Endodermal cell (in vitro differentiated cells): ENCODE measurements around the gene RAD1. TPM values are rescaled to one million over a fixed set of nuclear protein-coding genes. Genes with fewer than 3 reads are reported as not detected.

Source experiments
- DNase-seq: peaks from one replicate; pipeline ENCODE4 v3.0.0-alpha.2; 2017
- H3K27ac ChIP-seq: 2 replicates; pipeline ENCODE4 v1.5.1; 2013; ENCODE audit warnings: mild to moderate bottlenecking, low read depth, low read length, moderate library complexity
- H3K27me3 ChIP-seq: 2 replicates; pipeline ENCODE4 v1.6.1; 2013; ENCODE audit warnings: mild to moderate bottlenecking, low read length, moderate library complexity; ENCODE audit not compliant: insufficient read depth, control insufficient read depth, poor library complexity, severe bottlenecking
- H3K36me3 ChIP-seq: 2 replicates; pipeline ENCODE4 v1.7.0; 2013; ENCODE audit warnings: mild to moderate bottlenecking, low read length, moderate library complexity; ENCODE audit not compliant: control insufficient read depth, insufficient read depth
- H3K4me1 ChIP-seq: one replicate; pipeline ENCODE4 v1.7.0; 2013; ENCODE audit warnings: low read length; ENCODE audit not compliant: control insufficient read depth, insufficient read depth
- H3K4me3 ChIP-seq: 2 replicates; pipeline ENCODE4 v1.5.1; 2013; ENCODE audit warnings: mild to moderate bottlenecking, low read length, moderate library complexity
- H3K9ac ChIP-seq: 2 replicates; pipeline ENCODE4 v1.6.1; 2013; ENCODE audit warnings: mild to moderate bottlenecking, low read length, moderate library complexity; ENCODE audit not compliant: poor library complexity, severe bottlenecking; ENCODE audit errors: extremely low read depth
- H3K9me3 ChIP-seq: 2 replicates; pipeline ENCODE4 v1.6.1; 2013; ENCODE audit warnings: mild to moderate bottlenecking, low read length, moderate library complexity; ENCODE audit not compliant: control insufficient read depth
- H3K27ac Mint-ChIP-seq: 2 replicates; pipeline ENCODE4 v1.8.0; 2020; ENCODE audit warnings: mixed read lengths
- H3K27me3 Mint-ChIP-seq: 2 replicates; pipeline ENCODE4 v1.8.0; 2021; ENCODE audit warnings: mild to moderate bottlenecking, mixed read lengths; ENCODE audit not compliant: insufficient read depth
- H3K36me3 Mint-ChIP-seq: 2 replicates; pipeline ENCODE4 v1.8.0; 2020; ENCODE audit warnings: low read depth, mixed read lengths
- H3K4me1 Mint-ChIP-seq: 2 replicates; pipeline ENCODE4 v1.8.0; 2020; ENCODE audit warnings: mixed read lengths
- H3K4me3 Mint-ChIP-seq: 2 replicates; pipeline ENCODE4 v1.8.0; 2020; ENCODE audit warnings: mild to moderate bottlenecking, moderate library complexity, mixed read lengths
- H3K9me3 Mint-ChIP-seq: 2 replicates; pipeline ENCODE4 v1.8.0; 2020; ENCODE audit warnings: mild to moderate bottlenecking, mixed read lengths
- CTCF ChIP-seq: fragments of 200-600 bp; sonication (generic); conservative IDR thresholded peaks from 2 replicates; pipeline ENCODE4 v1.5.0; 2021; ENCODE audit warnings: antibody characterized with exemption, mild to moderate bottlenecking
- WGBS, 2 experiments: methylation state at CpG; one replicate each; pipeline versions ENCODE4 v1.1.5 to v1.1.7; 2013; ENCODE audit warnings: missing lambda C conversion rate in 2 of 2, mixed read lengths in 1 of 2; ENCODE audit not compliant: insufficient coverage in 1 of 2, insufficient read length in 1 of 2; 5-methylcytosine and 5-hydroxymethylcytosine counted together
- long read RNA-seq, 4 experiments: library from polyadenylated mRNA in 2 of 4; library from RNA in 1 of 4; library from capped mRNA in 1 of 4; stranded (forward) in 3 of 4; unstranded in 1 of 4; transcript quantifications; one replicate each; pipeline ENCODE4 v2.0.0, GENCODE V29; 2020 to 2021; ENCODE audit warnings: inconsistent platforms in 1 of 4
- polyA plus RNA-seq, 2 experiments: library from polyadenylated mRNA; stranded (reverse); fragments of 50-300 nt; gene quantifications; one replicate each; pipeline ENCODE4 v1.2.3, GENCODE V29; 2013
- total RNA-seq, 2 donors: library from RNA; stranded (reverse); fragmentation: NEBNext Ultra II Directional in 1 of 2; extraction: Animal tissue kit (Norgen Biotek cat#: 25700) in 1 of 2; gene quantifications; 2 replicates in 1 of 2; 3 replicates in 1 of 2; pipeline ENCODE4 v1.2.1, GENCODE V29; 2021

The RAD1 gene
- 10 to 100 TPM; 29.3 to 29.8 TPM for total RNA-seq
- 37.1 TPM for polyA plus RNA-seq (2013, experiment 1 of 2)
- 35.3 TPM for polyA plus RNA-seq (2013, experiment 2 of 2)
- long read RNA-seq, experiment 1, full-length matches to known transcripts = 8 of 12 reads
- long read RNA-seq, experiment 1, partial matches to known transcripts = 1 of 12 reads
- long read RNA-seq, experiment 1, other reads (novel, unspliced or antisense) = 3 of 12 reads
- long read RNA-seq, experiment 2, full-length matches to known transcripts = 38 of 55 reads
- long read RNA-seq, experiment 2, partial matches to known transcripts = 3 of 55 reads
- long read RNA-seq, experiment 2, other reads (novel, unspliced or antisense) = 14 of 55 reads
- long read RNA-seq, experiment 3, full-length matches to known transcripts = 83 of 94 reads
- long read RNA-seq, experiment 3, partial matches to known transcripts = 0 of 94 reads
- long read RNA-seq, experiment 3, other reads (novel, unspliced or antisense) = 11 of 94 reads
- long read RNA-seq, experiment 4, full-length matches to known transcripts = 46 of 71 reads
- long read RNA-seq, experiment 4, partial matches to known transcripts = 3 of 71 reads
- long read RNA-seq, experiment 4, other reads (novel, unspliced or antisense) = 22 of 71 reads

- H3K4me1 ChIP-seq = no peaks in the 10 kb centered on the region
- peak within 1 kb of the TSS; percentile 95 for H3K9ac ChIP-seq
- H3K27me3 ChIP-seq = no peaks in the 10 kb centered on the region
- peaks cover 46% of the 10 kb centered on the region for H3K36me3 ChIP-seq
- peaks cover 26% of the 10 kb centered on the region for H3K4me1 Mint-ChIP-seq
- peaks cover 23% of the 10 kb centered on the region for H3K36me3 Mint-ChIP-seq
- TF ChIP-seq CTCF = peak; percentile 42
- WGBS, 2 experiments = 0 to 1% methylated on average over 51 to 67 of the region's 67 CpGs
- peak within 1 kb of the TSS; percentile 97 for H3K4me3 ChIP-seq
- no peaks in the 10 kb centered on the region for H3K9me3 Mint-ChIP-seq
- no peak within 1 kb of the TSS for H3K27ac Mint-ChIP-seq
- H3K27ac ChIP-seq = peak within 1 kb of the TSS; percentile 92
- no peaks in the 10 kb centered on the region for H3K27me3 Mint-ChIP-seq
- no peak within 1 kb of the TSS for H3K4me3 Mint-ChIP-seq
- DNase-seq = peak; percentile 99
- no peaks in the 10 kb centered on the region for H3K9me3 ChIP-seq
Observed at GRCh38 chr5:34915139-34915855, at the start of gene RAD1, which contains the start of gene BRIX1. TSS of gene RAD1 (minus strand) at chr5:34915504. CDS start at chr5:34914892, 612 bp downstream. TSS of gene BRIX1 (plus strand) at chr5:34915711. CDS start at chr5:34915739, 28 bp downstream.

GRCh38 chr5:34959323-34959722 lies 44.0 kb upstream of the RAD1 start:
- Mint-ChIP-seq H3K36me3 (peaks cover 18% of the 10 kb centered on the region), H3K9me3 (no peaks in the 10 kb centered on the region), H3K27ac (no peak overlapping the region), H3K4me1 (no peaks in the 10 kb centered on the region), H3K27me3 (no peaks in the 10 kb centered on the region), H3K4me3 (no peak overlapping the region)
- no peak overlapping the region for H3K27ac ChIP-seq
- H3K36me3 ChIP-seq = peaks cover 34% of the 10 kb centered on the region
- H3K4me1 ChIP-seq = no peaks in the 10 kb centered on the region
- no peak for TF ChIP-seq CTCF
- no peak overlapping the region for H3K4me3 ChIP-seq
- no peak for DNase-seq
- no peaks in the 10 kb centered on the region for H3K27me3 ChIP-seq
- no peak overlapping the region for H3K9ac ChIP-seq
- 96 to 100% methylated on average over 1 of the region's 1 CpG for WGBS, 2 experiments
- no peaks in the 10 kb centered on the region for H3K9me3 ChIP-seq

GRCh38 chr5:34957857-34958690 lies 42.8 kb upstream of the RAD1 start:
- H3K9me3 ChIP-seq = no peaks in the 10 kb centered on the region
- Mint-ChIP-seq H3K9me3 (no peaks in the 10 kb centered on the region), H3K27ac (no peak overlapping the region), H3K36me3 (peaks cover 24% of the 10 kb centered on the region), H3K27me3 (no peaks in the 10 kb centered on the region), H3K4me3 (no peak overlapping the region), H3K4me1 (no peaks in the 10 kb centered on the region)
- H3K27ac ChIP-seq = no peak overlapping the region
- H3K4me3 ChIP-seq = no peak overlapping the region
- H3K27me3 ChIP-seq = no peaks in the 10 kb centered on the region
- H3K9ac ChIP-seq = no peak overlapping the region
- peaks cover 46% of the 10 kb centered on the region for H3K36me3 ChIP-seq
- WGBS, 2 experiments = 53 to 65% methylated on average over 2 to 4 of the region's 5 CpGs
- peak; percentile 73 for DNase-seq
- TF ChIP-seq CTCF = peak; percentile 84
- no peaks in the 10 kb centered on the region for H3K4me1 ChIP-seq
